Large intestine (tissue), 3 donors: ENCODE measurements around the gene INPP5D. TPM values are rescaled to one million over a fixed set of nuclear protein-coding genes. Genes with fewer than 3 reads are reported as not detected.

ENCODE experiments used
- DNase-seq, 2 donors: peaks; one replicate each; pipeline versions ENCODE4 v3.0.0 to v3.0.0-alpha.2; 2013
- H3K27ac ChIP-seq: one replicate; pipeline ENCODE4 v1.5.1; 2013; ENCODE audit warnings: low read length
- H3K27me3 ChIP-seq: 2 replicates; pipeline ENCODE4 v1.6.1; 2013; ENCODE audit warnings: low read length; ENCODE audit not compliant: control insufficient read depth, insufficient read depth
- H3K36me3 ChIP-seq: 2 replicates; pipeline ENCODE4 v1.6.1; 2013; ENCODE audit warnings: low read length; ENCODE audit not compliant: control insufficient read depth, insufficient read depth
- H3K4me1 ChIP-seq: one replicate; pipeline ENCODE4 v1.6.1; 2013; ENCODE audit warnings: low read length; ENCODE audit not compliant: control insufficient read depth, insufficient read depth
- H3K4me3 ChIP-seq: one replicate; pipeline ENCODE4 v1.5.1; 2013; ENCODE audit warnings: low read length
- H3K9me3 ChIP-seq: one replicate; pipeline ENCODE4 v1.6.1; 2013; ENCODE audit warnings: mild to moderate bottlenecking, low read depth, low read length, moderate library complexity; ENCODE audit not compliant: control insufficient read depth
- WGBS: methylation state at CpG from one replicate; pipeline ENCODE4 v1.1.5; 2013; ENCODE audit warnings: low lambda C conversion rate; ENCODE audit not compliant: insufficient coverage; 5-methylcytosine and 5-hydroxymethylcytosine counted together
- polyA plus RNA-seq: library from polyadenylated mRNA; unstranded; fragments of 120-200 nt; gene quantifications from one replicate; pipeline ENCODE4 v1.2.1, GENCODE V29; 2013

Gene INPP5D
- polyA plus RNA-seq, 1 donor: 12.6 TPM

DNA sequence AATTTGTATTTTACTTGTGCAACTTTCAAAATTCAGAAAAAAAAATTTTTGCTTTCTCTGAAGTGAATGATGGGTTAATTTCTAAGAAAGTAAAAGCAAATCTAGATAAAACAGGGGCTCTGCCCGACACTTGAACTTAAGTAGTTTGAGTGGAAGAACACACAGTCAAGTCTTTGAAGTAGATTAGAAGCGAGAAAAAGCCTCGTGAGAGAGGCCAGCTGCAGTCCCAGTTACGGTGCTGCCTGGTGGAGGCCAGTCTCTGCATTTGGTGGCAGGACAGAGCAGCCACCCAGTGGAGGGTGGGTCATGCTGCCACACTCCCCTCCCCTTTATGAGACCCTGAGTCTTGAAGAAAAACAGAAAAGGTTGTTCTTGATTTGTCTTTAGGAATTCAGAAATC lies 81.8 kb downstream of the INPP5D start:
- no peak overlapping the region for H3K4me3 ChIP-seq
- WGBS: no CpG with 5 or more reads among the region's 4 CpGs
- H3K36me3 ChIP-seq: no peaks in the 10 kb centered on the region
- DNase-seq: no peak
- H3K4me1 ChIP-seq: no peaks in the 10 kb centered on the region
- no peaks in the 10 kb centered on the region for H3K9me3 ChIP-seq
- H3K27me3 ChIP-seq: peaks cover 2% of the 10 kb centered on the region
- no peak overlapping the region for H3K27ac ChIP-seq

DNA sequence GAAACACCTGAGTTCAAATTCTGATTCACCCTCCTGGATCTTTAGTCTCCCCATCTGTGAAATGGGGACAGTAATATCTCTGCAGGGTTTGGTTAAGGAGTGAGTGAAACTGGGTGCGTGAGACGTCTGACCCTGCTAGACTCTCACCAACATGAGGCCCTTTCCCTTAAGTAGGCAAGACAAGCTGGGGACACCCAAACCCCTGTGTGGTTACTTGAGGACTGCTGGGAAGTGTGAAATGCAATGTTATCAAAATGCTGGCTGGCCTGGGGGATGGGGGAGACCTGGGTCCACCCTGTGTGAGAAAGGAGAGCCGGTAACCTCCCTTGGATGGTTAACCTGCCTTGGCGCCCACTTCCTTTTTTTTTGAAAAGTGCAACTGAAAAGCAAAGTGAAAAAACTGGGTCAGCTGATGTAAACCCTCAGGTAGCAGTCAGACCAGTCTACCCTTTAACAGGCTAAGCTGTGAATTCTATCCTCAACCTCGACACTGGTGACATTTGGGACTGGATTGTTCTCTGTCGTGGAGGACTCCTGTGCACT lies 82.3 kb downstream of the INPP5D start:
- H3K27me3 ChIP-seq: peaks cover 2% of the 10 kb centered on the region
- DNase-seq: no peak
- H3K27ac ChIP-seq: no peak overlapping the region
- no peaks in the 10 kb centered on the region for H3K4me1 ChIP-seq
- no CpG with 5 or more reads among the region's 6 CpGs for WGBS
- no peaks in the 10 kb centered on the region for H3K9me3 ChIP-seq
- H3K4me3 ChIP-seq: no peak overlapping the region
- H3K36me3 ChIP-seq: no peaks in the 10 kb centered on the region

DNA sequence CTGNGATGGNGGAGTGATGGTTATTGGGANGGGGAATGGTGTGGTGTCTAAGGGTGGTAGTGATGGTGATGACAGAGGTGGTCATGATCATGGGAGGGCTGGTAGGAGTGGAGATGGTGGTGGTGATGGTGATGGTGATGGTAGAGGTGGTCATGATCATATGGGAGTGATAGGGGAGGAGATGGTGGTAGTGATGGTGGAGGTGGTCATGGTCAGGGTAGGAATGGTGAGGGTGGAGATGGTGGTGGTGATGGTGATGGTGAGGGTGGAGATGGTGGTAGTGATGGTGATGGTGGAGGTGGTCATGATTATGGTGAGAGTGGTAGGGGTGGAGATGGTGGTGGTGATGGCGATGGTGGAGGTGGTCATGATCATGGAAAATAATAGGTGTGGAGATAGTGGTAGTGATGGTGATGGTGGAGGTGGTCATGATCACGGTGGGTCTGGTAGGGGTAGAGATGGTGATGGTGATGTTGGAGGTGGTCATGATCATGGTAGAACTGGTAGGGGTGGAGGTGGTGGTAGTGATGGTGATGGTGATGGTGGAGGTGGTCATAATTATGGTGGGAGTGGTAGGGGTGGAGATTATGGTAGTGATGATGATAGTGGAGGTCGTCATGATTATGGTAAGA lies 83.7 kb downstream of the INPP5D start:
- Histone ChIP-seq H3K4me3 (no peak overlapping the region), H3K4me1 (no peaks in the 10 kb centered on the region), H3K36me3 (no peaks in the 10 kb centered on the region), H3K27ac (no peak overlapping the region), H3K9me3 (no peaks in the 10 kb centered on the region), H3K27me3 (peaks cover 2% of the 10 kb centered on the region)
- WGBS: 50% methylated on average over 2 of the region's 3 CpGs
- DNase-seq: no peak

GRCh38 chr2:233145726-233146125 lies 85.6 kb downstream of the INPP5D start:
- DNase-seq: no peak
- H3K36me3 ChIP-seq: no peaks in the 10 kb centered on the region
- H3K27me3 ChIP-seq: peaks cover 2% of the 10 kb centered on the region
- H3K4me1 ChIP-seq: no peaks in the 10 kb centered on the region
- 84% methylated on average over 4 of the region's 8 CpGs for WGBS
- no peak overlapping the region for H3K27ac ChIP-seq
- H3K9me3 ChIP-seq: no peaks in the 10 kb centered on the region
- H3K4me3 ChIP-seq: no peak overlapping the region

DNA sequence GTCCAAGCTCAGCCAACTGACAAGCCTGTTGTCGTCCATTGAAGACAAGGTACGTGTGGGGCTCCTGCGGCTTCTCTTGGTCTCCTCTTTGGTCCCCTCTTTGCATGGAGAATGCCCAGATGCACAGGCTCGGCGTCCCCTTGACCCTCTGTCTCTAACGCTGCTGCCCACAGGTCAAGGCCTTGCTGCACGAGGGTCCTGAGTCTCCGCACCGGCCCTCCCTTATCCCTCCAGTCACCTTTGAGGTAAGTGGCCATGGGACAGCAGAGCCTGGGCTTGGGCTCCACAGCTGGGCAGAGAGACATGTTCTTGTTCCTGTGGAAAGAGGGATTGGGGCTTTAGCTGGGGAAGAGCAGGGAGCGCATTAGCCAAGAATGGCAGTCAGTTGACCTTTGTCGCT lies 86.1 kb downstream of the INPP5D start:
- H3K4me1 ChIP-seq: no peaks in the 10 kb centered on the region
- H3K4me3 ChIP-seq: no peak overlapping the region
- no CpG with 5 or more reads among the region's 11 CpGs for WGBS
- peaks cover 2% of the 10 kb centered on the region for H3K27me3 ChIP-seq
- no peaks in the 10 kb centered on the region for H3K9me3 ChIP-seq
- H3K27ac ChIP-seq: no peak overlapping the region
- DNase-seq: no peak
- H3K36me3 ChIP-seq: no peaks in the 10 kb centered on the region

DNA sequence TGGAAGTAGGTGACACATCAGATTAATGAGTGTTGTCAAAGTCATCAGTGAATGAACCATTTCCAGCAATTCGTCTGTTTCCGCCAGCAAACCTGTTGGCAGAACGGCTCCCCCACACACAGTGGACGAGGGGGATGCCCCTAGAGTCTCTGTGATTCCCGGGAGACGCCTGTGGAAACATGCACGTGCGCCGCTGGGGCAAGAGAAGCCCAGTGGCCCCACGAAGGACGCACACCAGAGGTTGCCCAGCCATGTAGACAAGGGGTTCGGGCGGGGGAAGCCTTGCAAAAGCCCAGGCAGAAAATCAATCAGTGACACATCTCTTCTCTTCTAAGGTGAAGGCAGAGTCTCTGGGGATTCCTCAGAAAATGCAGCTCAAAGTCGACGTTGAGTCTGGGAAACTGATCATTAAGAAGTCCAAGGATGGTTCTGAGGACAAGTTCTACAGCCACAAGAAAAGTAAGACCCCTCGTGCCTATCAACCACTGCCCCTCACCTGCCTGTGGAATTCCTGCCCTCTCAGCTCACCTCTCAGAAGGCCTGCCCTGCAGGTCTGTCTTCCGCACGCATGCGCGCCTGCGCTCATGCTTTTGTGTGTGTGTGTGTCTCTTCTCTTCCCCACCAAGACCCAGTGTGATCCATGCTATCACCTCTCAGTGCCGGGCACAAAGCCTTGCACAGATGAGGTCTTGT lies 87.1 kb downstream of the INPP5D start:
- Histone ChIP-seq H3K4me1 (no peaks in the 10 kb centered on the region), H3K27ac (no peak overlapping the region), H3K4me3 (no peak overlapping the region), H3K36me3 (no peaks in the 10 kb centered on the region), H3K9me3 (no peaks in the 10 kb centered on the region), H3K27me3 (no peaks in the 10 kb centered on the region)
- DNase-seq: no peak
- 100% methylated on average over 1 of the region's 22 CpGs for WGBS

DNA sequence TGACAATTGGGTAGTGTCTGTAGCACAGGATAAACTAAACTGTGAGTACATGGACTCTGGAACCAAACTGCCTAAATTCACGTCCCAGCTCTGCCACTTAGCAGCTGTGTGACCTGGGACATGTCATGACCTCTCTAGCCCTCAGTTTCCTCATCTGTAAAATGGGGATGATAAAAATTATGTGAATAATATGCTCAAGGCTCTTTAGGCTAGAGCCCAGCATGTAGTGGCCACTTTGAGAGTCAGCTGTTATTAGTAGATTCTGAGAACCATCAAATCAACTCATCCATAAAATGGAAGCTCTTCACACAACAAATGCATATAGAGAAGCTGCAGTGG lies 87.7 kb downstream of the INPP5D start:
- WGBS: no CpG with 5 or more reads among the region's 1 CpG
- H3K4me1 ChIP-seq: no peaks in the 10 kb centered on the region
- no peak overlapping the region for H3K4me3 ChIP-seq
- H3K36me3 ChIP-seq: no peaks in the 10 kb centered on the region
- H3K27me3 ChIP-seq: no peaks in the 10 kb centered on the region
- no peak overlapping the region for H3K27ac ChIP-seq
- no peak for DNase-seq
- no peaks in the 10 kb centered on the region for H3K9me3 ChIP-seq

- Histone ChIP-seq H3K4me3 (no peak overlapping the region), H3K9me3 (no peaks in the 10 kb centered on the region), H3K4me1 (no peaks in the 10 kb centered on the region), H3K27ac (no peak overlapping the region), H3K36me3 (no peaks in the 10 kb centered on the region), H3K27me3 (no peaks in the 10 kb centered on the region)
- WGBS: no CpG with 5 or more reads among the region's 10 CpGs
- DNase-seq: no peak
Observed at GRCh38 chr2:233148354-233148753, 88.2 kb downstream of the INPP5D start.

DNA sequence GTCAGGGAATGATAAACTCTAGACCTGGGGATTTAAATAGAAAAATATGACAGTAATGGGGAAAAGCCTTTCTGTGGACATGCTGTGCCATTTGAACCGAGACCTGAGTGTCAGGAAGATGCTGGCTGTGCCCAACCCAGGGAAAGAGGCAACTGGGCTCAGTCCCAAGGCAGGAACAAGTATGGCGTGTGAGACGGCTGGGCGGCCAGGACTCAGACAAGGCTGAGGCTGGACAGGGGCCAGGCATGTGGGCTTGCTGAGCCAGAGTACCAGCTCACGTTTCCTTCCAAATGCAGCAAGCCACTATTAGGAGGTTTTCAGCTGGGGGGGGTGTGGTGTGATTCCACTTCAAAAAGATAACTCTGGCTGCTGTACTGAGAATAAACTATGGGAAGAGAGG lies 92.4 kb downstream of the INPP5D start:
- no peaks in the 10 kb centered on the region for H3K36me3 ChIP-seq
- WGBS: no CpG with 5 or more reads among the region's 5 CpGs
- H3K27me3 ChIP-seq: no peaks in the 10 kb centered on the region
- no peak overlapping the region for H3K27ac ChIP-seq
- H3K9me3 ChIP-seq: no peaks in the 10 kb centered on the region
- no peak for DNase-seq
- no peak overlapping the region for H3K4me3 ChIP-seq
- no peaks in the 10 kb centered on the region for H3K4me1 ChIP-seq

DNA sequence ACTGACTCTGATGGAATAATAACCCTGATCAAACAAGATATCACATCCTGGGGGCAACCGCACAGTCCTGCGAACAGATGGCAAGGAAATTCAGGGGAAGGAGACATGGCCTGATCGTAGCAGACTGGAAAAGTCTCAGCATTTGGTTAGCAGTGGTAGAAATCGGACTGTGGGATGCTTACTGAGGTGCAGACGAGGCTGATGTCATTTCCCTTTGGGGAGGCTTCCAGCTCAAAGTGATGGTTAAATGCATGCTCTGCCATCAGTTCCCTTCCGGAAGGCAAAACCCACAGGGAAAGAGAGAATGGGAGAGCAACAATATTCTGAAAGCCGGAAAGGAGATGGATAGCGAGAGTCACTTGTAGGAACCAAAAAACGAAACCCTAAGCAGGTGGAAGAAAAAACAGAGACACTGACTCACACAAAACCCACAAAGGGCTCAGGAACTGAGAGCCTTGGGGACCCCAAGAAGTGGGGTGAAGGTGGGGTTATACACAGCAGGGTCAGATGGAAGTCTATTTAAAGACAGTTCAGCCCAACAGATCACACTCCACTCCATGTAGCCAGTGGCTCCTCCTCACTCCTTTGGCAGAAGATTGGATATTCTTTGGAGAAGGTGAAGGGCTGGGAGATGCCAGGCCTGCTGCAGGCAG lies 93.1 kb downstream of the INPP5D start:
- no peaks in the 10 kb centered on the region for H3K4me1 ChIP-seq
- no peak for DNase-seq
- H3K27ac ChIP-seq: no peak overlapping the region
- no peaks in the 10 kb centered on the region for H3K27me3 ChIP-seq
- no peaks in the 10 kb centered on the region for H3K36me3 ChIP-seq
- H3K4me3 ChIP-seq: no peak overlapping the region
- no peaks in the 10 kb centered on the region for H3K9me3 ChIP-seq
- 80% methylated on average over 4 of the region's 9 CpGs for WGBS
